Adipose tissue (tissue), 3 donors: ENCODE results near the gene CAPN3. TPM values are rescaled to one million over a fixed set of nuclear protein-coding genes. Genes with fewer than 3 reads are reported as not detected.

ENCODE experiments used
- H3K27ac ChIP-seq: one replicate; pipeline ENCODE4 v1.5.1; 2013; ENCODE audit warnings: low read depth, low read length
- WGBS, 3 donors: extraction: QIAGEN DNeasy Blood & Tissue Kit; methylation state at CpG; one replicate each; pipeline ENCODE4 v1.1.7; 2013; 5-methylcytosine and 5-hydroxymethylcytosine counted together
- polyA plus RNA-seq, 3 donors: library from polyadenylated mRNA; stranded (reverse); fragments of 200-250 nt; gene quantifications; one replicate each; pipeline ENCODE4 v1.2.3, GENCODE V29; 2013
- donor health status: healthy with polysubstance abuse.
- donor health status: Bipolar disorder and iron deficiency.
- donor health status: healthy.

Gene CAPN3
- polyA plus RNA-seq, 3 donors: 3.9 to 9.7 (median 8.3) TPM

DNA sequence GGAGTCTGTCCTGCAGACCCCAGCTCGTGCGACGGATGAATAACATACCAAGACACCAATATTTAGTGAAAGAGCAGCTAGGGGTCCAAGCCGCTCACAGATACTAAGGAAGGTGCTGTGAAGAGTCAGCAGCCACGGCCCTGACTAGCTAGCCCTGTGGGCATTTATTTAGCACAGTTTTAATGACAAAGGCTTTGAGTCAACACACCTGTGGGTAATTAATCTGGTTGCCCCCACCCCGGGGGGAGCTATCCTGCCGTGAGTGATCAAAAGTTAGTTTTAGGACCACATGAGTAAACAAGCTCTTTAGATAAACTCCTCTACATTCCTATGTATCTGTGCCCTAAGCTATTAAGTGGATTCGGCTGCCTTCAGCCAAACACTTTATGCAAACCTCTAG, 18.7 kb downstream of the CAPN3 start:
- WGBS, 3 donors: 80 to 89% (median 86%) methylated on average over 8 of the region's 8 CpGs

DNA sequence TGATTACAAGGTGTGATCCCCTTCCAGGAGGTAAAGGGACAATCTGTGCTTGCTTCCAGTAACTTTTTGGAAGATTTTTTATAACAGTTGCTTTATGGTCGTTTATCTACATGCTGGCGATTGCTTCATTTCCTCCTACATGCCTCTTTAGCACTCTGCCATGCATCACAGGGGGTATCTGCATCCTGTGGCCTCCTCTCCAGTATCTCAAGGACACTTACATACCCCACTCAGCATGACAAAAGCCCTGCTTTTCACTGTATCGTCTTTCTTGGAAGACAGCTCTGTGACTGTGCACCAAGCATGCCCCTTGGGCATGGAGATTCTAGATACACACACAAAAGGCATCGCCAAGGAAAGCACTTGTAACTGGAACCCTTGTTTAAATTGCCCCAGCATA, 25.3 kb downstream of the CAPN3 start:
- no peak overlapping the region for H3K27ac ChIP-seq
- WGBS, 3 donors: 52 to 66% (median 60%) methylated on average over 4 of the region's 4 CpGs

More for the DNA sequence above, 18.7 kb downstream of the CAPN3 start:
- no peak overlapping the region for H3K27ac ChIP-seq

DNA sequence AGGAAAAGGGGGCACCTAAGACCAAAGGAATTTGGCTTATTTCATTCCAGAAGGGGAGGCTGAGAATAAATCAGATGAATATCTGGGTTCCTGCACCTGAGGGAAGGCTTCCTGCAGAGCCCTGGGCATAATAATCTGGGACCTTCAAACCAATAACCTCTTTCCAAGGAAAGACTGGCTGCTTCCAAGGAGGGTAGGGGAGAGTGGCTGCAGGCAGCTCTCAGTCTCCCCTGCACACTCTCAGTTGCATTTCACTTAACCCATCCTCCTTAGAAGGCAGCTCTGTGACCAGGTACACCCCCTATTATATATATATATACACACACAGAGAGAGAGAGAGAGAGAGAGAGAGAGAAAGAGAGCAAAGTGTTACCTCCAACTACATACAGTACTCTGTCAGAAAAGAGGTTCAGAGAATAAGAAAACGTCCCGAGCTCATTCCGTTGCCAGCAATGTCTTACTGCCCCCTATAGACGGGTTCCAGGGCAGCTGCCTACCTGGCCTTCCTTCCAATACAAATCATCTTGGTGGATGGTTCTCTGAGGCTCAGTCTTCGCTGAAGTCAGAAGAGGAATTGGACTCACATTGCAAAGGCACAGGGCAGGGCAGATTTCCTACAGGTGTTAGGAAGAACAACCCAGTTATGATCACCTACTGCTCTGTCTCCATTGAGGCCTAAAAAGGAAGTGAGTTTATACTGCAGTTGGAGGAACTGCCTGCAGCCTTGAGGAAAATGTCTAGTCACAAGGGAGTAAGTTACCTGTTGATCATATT, 26.1 kb downstream of the CAPN3 start:
- 25 to 47% (median 40%) methylated on average over 5 of the region's 5 CpGs for WGBS, 3 donors
- no peak overlapping the region for H3K27ac ChIP-seq

DNA sequence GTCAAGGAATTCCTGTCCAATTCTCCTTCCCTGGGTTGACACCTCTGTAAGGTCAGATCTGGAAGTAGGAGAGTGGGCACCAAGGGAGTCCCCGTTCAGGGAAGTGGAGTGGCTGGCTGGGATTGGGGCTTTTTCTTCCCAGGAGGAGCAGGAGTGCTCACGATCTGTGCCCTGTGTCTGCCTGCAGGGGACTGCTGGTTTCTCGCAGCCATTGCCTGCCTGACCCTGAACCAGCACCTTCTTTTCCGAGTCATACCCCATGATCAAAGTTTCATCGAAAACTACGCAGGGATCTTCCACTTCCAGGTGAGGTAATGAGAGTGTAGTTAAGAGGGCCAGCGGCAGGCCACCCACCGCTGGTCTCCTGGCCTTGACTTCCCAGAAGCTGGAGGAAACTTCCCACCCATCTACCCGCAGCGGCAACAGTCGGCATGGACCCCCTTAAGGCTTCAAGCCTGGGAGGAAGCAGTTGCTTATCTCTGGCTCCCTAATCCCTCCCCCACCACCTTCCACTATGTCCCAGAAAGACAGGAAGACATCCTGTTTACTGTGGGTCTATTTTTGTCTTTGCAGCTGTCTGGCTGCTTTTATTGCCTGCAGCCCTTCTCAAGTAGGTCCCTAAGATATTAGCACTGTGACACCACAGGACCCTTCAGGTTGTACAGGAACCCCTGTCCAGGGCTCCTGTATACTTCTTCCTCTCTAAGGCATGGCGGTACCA, 26.8 kb downstream of the CAPN3 start:
- 68 to 82% (median 77%) methylated on average over 12 of the region's 12 CpGs for WGBS, 3 donors
- H3K27ac ChIP-seq: no peak overlapping the region

DNA sequence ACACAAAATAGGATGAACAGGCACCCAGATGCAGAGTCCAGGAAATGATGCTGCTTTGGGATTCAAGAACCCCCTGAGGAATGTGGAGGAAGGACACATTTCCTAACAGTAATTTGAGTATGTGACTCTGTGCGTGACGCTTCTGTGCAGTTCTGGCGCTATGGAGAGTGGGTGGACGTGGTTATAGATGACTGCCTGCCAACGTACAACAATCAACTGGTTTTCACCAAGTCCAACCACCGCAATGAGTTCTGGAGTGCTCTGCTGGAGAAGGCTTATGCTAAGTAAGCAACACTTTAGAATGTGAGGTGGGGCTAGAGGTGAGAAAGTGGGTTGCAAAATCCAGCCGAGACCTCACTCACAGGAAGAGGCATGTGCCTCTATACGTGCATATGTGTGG, 28.3 kb downstream of the CAPN3 start:
- WGBS, 3 donors: 74 to 78% (median 77%) methylated on average over 8 of the region's 8 CpGs
- H3K27ac ChIP-seq: no peak overlapping the region

DNA sequence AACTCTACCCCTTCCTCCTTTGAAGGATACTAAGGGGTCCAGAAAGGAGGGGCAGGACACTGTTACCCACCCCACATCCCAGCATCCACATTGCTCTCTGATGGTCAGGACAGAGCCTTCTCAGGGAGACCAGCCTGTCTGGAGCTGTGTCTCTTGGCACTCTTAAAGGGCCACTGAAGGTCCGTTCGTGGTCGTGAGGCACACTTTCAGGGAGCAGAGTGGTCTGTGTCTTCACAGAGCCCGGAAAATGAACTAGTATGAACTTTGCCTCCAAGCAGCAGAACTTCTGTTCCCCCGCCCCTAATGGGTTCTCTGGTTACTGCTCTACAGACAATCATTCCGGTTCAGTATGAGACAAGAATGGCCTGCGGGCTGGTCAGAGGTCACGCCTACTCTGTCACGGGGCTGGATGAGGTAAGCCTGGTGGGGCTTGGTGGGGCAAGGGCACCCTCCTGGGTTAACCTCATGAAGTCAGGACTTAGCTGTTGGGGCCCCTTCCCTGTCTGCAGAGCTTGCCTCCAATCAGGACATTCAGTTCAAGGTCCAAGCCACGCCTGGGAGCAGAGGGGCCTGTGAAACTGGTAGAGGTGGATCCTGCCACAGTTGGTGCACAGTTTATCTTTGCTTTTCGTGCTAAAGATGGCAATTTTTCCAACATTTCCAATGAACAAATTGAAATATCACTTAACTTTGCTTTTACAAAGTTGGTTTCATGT, 33.2 kb downstream of the CAPN3 start:
- 78 to 89% (median 84%) methylated on average over 11 of the region's 11 CpGs for WGBS, 3 donors
- no peak overlapping the region for H3K27ac ChIP-seq

DNA sequence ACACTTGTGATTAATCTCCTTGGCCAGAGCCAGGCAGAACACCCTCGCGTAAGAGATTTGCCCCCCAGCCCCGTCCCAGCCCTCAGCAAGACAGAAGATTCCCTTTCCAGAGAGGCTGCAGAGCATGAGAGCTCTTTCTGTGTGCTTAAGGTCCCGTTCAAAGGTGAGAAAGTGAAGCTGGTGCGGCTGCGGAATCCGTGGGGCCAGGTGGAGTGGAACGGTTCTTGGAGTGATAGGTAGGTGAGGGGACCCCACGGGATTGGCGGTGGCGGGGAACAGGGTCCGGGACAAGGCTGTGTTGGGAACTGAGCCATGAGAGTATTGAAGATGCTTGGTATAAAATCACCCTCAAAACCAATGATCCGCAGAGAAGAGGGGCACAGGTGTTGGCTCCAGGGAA, 34.8 kb downstream of the CAPN3 start:
- 87 to 90% (median 90%) methylated on average over 13 of the region's 13 CpGs for WGBS, 3 donors
- no peak overlapping the region for H3K27ac ChIP-seq

DNA sequence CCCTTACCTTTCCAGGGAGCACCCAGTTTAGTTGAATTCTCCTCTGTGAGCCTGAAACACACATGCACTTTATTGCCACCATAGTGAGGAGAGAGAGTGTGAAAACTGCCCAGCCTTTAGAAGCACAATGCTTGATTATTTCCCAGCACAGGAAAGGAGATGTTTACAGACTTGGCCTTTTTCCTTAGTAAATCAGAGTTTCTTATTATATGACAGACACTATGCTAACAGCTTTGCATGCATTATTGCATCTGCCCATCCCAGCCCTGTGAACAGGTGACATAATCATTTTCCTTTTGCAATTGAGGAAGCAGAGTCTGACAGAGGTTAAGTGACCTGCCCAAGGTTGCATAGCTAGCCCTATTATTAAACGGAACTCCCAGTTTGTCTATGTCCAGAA, 36.5 kb downstream of the CAPN3 start:
- WGBS, 3 donors: 52 to 61% (median 53%) methylated on average over 1 of the region's 1 CpG
- H3K27ac ChIP-seq: no peak overlapping the region

DNA sequence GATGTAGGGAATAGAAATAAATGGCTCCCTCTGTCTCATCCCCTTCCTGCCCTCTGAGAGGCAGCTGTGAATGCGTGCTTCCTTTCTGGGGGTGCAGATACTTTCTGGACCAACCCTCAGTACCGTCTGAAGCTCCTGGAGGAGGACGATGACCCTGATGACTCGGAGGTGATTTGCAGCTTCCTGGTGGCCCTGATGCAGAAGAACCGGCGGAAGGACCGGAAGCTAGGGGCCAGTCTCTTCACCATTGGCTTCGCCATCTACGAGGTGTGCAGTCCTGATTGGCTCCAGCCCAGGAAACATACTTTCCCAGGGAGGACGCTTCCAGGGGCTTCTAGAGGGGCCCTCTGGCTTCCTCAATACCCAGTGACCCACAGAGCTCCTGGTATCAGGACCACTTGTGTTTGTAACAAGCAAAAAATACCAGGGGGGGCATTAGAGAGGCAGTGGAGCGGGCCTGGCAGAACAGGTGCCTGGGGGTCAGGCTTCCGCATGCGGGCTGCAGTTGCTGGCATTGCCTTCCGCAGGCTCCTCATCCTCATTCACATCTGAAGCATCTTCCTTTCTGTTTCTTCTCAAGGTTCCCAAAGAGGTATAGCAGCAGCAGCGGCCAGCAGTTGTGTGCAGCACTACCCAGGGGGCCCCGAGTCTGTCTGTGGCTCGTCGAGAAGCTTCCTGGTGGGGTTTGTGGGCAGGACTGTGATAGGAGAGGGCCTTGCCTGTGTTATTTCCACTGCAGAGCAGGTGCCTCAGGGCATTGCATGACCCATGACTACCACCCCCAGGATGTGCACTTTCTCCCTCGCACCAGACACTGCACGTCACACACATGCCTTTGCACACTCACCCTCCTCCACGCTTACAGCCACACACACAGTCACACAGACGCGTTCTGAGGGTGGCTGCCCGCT, 42.5 kb downstream of the CAPN3 start:
- WGBS, 3 donors: 79 to 86% (median 81%) methylated on average over 24 of the region's 24 CpGs
- no peak overlapping the region for H3K27ac ChIP-seq

DNA sequence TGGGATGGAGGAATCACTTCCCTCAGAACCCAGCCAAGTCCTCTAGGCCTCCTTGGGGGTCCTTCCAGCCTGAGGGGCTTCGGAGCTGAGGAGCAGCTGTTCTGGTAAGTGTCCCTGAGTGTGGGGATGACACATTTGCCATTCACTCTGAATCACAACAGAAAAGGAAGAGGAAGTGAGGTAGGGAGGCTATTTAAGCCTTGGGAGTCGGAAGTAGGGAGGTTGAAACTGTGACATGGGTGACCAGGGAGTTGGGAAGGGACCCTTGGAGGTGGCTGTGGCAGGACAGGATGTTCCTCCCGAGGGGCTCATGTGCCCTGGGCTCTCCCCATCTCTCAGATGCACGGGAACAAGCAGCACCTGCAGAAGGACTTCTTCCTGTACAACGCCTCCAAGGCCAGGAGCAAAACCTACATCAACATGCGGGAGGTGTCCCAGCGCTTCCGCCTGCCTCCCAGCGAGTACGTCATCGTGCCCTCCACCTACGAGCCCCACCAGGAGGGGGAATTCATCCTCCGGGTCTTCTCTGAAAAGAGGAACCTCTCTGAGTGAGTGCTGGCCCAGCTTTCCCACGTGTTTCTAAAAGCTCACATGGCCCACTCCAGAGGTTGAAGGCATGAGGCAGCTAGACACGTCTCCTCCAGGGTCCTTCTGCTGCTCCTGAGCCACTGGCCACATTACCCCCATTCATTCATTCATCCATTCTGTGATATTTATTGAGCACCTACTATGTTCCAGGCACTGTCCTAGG, 43.3 kb downstream of the CAPN3 start:
- WGBS, 3 donors: 81 to 87% (median 85%) methylated on average over 15 of the region's 15 CpGs
- H3K27ac ChIP-seq: no peak overlapping the region

DNA sequence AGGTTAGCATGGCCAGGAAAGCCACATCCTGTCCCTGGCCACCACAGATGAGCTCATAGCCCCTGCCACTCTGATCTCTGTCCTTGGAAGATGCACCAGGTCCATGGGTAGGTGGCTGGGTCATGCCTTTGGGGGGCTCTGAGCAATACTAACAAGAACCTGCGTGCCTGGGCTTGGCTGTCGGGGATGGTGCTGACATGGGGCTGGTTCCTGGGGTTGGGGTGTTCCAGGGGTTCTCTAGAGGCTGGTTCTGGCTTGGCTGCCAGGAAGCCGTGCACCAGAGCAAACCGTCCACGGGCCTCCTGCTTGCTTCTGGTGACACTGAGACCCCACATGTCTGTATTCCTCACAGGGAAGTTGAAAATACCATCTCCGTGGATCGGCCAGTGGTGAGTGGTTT, 44.1 kb downstream of the CAPN3 start:
- 91 to 99% (median 95%) methylated on average over 7 of the region's 7 CpGs for WGBS, 3 donors
- H3K27ac ChIP-seq: no peak overlapping the region

DNA sequence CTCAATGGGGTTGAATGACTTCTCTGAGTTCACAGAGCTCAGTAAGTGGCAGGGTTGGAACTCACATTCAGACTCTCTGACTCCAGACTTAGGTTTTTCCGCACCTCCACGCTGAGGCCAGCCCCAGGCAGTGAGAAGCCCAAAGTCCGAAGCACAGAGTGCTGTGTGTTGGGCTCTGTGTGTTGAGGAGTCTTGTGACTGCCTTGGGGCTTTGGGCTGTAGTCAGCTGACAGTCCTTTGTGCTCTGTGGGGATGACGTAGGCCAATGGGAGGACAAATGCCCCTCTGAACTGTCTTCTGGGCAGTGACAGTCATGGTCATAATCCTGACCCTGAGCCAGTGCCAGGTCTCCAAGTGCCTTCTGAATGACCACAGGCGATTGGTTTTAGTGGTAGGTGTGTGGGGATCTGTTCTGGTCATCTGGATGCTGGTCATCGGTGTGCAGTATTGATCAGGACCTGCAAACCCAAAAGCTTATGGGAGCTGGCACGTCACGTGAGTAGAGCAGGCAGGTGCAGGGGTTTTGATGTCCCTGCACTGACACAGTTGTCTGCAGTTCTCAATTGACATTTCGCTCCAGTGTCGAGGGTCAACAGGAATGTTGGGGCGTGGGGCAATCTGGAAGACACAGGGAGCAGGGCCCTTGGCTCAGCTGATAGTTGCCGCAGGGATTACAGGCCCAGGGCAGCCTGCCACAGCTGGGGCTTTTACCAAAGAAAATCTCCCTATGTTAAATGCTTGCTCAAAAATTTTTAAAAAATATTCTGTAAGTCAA, 45.3 kb downstream of the CAPN3 start:
- H3K27ac ChIP-seq: no peak overlapping the region
- 79 to 84% (median 83%) methylated on average over 12 of the region's 12 CpGs for WGBS, 3 donors

DNA sequence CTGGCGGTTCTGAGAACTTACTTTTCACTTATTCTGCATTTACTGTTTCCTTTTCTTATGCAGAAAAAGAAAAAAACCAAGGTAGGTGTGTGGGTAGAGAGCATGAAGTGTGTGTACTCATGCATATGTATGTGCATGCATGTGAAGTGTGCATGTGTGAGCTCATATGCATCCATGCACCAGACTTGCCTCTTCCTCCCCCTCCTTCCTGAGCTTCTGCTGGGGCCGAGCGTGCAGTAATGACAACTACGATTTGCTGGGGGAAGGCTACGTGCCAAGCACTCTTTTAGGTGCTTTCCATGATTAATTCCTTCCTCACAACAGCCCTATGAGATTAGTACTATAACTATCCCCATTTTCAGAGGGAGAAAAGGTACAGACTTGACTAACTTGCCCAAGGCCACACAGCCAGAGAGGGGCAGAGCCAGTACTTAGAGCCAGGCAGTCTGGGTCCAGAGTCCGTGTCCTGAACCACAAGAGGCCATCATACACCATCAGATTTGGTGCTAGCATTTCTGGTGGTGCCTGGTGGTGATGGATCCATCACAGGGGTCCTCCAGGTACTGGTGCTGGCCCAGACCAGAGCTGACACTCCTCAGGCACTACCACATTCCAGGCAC, 46.7 kb downstream of the CAPN3 start:
- WGBS, 3 donors: 61 to 72% (median 65%) methylated on average over 6 of the region's 6 CpGs
- no peak overlapping the region for H3K27ac ChIP-seq

DNA sequence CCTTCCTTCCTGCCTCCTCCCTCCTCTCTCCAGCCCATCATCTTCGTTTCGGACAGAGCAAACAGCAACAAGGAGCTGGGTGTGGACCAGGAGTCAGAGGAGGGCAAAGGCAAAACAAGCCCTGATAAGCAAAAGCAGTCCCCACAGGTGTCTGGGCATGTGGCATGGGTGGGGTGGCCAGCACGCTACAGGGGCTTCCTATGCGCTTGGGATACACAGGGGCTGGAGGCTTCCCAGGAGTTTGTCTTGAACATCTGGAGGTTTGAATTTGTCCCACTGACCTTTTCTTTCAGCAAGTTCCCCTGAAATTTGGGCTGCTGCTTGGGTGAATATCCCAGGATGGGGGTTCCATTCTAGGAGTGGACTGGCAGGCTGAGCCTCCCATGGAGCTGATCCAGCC, 48.9 kb downstream of the CAPN3 start:
- H3K27ac ChIP-seq: no peak overlapping the region
- WGBS, 3 donors: 66 to 84% (median 79%) methylated on average over 4 of the region's 4 CpGs

DNA sequence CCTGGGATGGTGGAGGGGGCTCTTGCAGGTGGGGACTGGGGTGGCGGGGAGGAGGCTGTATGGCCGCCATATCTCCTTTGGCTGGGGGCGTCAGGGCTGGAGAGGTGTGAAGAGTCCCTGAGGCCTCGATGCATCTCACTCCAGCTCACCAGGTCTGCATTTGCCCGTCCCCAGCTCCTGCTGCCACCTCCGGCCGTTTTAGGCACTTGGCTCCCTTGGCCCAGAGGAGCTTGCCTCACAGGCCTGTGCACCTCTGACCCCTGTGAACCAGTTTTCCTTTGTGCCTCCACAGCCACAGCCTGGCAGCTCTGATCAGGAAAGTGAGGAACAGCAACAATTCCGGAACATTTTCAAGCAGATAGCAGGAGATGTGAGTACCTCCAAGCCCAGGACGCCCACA, 49.7 kb downstream of the CAPN3 start:
- H3K27ac ChIP-seq: no peak overlapping the region
- WGBS, 3 donors: 76 to 88% (median 86%) methylated on average over 9 of the region's 9 CpGs

DNA sequence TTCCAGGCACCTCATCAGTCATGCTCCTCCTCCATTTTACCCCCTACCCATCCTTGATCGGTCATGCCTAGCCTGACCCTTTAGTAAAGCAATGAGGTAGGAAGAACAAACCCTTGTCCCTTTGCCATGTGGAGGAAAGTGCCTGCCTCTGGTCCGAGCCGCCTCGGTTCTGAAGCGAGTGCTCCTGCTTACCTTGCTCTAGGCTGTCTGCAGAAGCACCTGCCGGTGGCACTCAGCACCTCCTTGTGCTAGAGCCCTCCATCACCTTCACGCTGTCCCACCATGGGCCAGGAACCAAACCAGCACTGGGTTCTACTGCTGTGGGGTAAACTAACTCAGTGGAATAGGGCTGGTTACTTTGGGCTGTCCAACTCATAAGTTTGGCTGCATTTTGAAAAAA, 52.6 kb downstream of the CAPN3 start:
- no peak overlapping the region for H3K27ac ChIP-seq
- WGBS, 3 donors: 97 to 99% (median 98%) methylated on average over 7 of the region's 7 CpGs

DNA sequence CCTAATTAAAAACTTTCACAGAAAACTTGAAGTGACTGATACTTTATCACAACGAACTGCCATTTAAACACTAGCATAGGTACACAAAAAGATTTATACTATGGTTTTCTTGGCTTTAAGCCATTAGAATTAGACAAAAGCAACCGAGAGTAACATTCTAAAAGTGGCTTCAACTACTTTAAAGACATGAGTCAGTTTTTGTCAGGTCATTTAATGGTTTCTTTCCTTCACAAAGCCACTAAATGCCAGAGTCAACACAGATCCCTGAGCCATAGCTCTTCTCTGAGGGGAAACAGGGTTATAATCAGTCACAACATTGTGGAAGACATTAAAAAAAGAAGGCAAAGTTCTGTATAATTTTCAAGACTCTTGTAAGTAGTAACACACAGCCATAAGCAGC, 54.6 kb downstream of the CAPN3 start:
- H3K27ac ChIP-seq: no peak overlapping the region
- 32 to 82% (median 71%) methylated on average over 2 of the region's 2 CpGs for WGBS, 3 donors
